C4-2B (cell line): ENCODE measurements around the gene BCLAF1.

ENCODE experiments used
- CTCF ChIP-seq: fragments of 450-650 bp; conservative IDR thresholded peaks from 2 replicates; pipeline ENCODE4 v1.5.1; 2017; ENCODE audit warnings: mild to moderate bottlenecking
- ZFX ChIP-seq: fragments of 450-650 bp; IDR thresholded peaks from 2 replicates; pipeline ENCODE4 v1.6.1; 2017

DNA sequence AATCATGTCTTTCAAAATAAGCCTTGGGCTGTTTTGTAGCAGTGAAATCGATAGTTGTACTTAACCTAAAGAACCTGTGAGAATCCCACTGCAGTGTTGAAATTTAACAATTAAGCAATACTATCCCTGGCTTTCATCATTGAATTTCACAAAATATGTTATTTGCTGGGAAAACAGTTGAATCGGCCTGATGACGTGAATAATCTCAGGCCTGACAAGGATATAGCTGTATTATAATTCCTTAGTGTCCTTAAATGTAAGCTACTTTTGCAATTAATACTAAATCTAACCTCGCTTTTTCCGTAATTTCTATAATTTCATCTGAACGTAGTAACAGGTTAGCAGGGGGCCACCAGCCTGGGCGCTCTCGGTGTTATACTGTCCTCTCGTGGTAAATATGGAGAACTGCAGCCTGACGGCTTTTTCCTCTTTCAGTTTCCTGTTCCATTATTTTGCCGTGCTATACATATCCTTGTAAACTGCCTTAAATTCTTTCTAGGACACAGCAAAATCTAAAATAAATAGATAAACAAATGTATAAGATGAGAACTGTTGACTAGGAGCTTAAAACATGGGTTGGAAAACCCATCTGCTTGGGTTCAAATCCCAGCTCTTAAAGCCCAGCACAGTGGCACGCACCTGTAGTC lies 63.5 kb downstream of the BCLAF1 start:
- peak; percentile 100 for TF ChIP-seq CTCF
- no peak for TF ChIP-seq ZFX
